HG03571 (cell line): Measurements from ENCODE around the gene ZSCAN18.

ENCODE experiments used
- ATAC-seq: cut with Tn5 transposase; IDR thresholded peaks from one replicate; pipeline ENCODE4 v1.9.1; 2021; ENCODE audit not compliant: unreplicated experiment

Gene ZSCAN18

DNA sequence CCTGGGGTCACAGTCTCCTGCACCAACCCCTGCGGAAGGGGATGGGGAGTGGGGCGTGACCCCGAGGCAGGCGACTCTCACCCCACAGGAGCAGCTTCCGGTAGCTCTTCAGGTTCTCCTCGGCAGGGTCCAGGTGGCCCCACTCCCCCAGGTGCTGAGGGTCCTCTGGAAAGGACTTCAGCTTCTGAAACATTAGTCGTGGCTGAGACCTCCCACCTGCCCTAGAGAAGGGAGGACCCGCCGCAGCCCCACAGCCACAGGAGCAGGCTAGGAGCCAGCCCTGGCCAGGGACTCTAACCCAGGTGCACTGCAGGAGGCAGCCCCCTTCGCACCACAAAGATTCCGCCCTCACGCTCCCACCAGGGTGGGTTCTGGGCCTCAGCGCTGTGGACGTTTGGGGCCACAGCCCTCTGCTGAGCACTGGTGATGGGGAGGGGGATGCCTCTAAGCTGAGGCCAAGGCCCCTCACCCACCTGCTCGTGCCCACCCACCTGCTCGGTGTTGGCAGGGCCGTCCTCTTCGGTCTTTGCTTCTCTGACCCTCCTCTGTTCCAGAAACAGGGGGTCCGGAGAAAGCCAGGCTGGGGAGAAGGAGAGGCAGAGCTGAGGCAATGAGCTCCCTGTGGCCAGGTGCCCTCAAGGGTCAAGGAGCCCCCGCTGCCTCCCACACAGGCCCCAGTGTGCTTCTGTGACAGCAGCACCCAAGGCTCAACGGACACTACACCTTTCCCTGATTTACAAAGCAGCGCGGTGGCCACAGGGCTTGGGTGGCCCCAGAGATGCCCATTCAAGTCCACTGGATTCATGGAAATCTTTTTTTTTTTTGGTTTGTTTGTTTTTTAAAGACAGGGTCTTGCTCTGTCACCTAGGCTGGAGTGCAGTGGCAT is 11.0 kb downstream of the ZSCAN18 start:
- no peak for ATAC-seq

DNA sequence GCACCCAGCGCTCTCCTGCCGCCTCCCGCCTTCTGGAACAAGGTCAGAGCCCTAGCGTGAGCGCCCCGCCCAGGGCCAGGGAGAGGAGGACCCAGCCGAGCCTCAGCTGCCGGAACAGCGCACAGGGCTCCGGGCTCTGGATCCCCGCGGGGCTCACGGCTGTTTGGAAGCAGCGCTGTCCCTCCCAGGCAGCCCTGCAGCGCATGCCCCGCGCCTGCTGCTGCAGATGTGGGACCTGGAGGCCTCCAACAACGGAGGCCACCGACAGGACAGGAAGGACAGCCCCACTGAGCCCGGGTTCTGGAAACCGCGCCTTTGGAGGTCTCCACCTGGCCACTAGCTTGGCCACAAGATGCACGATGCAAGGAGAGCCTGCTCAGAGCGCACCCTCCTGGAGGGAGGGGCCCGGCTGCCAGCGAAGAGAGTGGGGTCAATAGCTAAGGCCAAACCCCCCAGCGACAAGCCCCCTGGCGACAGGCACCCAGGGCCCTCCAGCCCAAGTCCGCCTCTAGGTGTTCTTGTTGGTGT is 12.6 kb downstream of the ZSCAN18 start:
- no peak for ATAC-seq

DNA sequence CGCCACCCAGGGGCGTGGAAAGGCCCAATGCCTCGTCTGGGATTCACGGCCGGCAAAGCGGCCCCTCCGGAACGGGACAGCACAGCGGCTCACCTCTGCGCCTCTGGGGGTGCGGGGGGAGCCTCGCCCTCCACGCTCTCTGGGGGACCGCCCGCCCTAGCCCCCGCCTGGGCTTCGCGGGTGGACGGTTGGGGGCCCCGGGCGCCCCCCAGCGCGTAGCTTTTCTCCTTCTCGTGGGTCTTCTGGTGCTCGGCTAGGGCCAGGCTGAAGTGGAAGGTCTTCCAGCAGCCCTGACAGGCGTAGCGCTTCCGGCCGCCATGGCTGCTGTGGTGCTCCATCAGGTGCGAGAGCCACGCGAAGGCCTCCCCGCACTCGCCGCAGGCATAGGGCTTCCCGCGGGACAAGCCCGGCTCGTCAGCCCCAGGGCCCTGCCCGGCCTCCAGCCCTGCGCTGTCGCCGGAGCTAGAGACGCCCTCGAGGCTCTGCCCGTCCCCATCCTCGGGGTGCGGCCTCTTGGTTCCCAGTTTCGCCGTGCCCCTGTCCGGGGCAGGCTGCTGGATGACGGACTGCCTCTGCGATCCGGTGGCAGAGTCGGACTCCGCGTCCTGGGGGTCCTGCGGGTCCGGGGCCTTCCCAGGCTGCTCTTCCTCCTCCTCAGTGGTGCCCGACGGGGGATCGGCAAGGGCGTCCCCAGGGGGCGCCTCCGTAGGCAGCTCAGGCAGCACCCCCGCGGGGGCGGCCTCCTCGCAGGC is 13.3 kb downstream of the ZSCAN18 start:
- no peak for ATAC-seq

DNA sequence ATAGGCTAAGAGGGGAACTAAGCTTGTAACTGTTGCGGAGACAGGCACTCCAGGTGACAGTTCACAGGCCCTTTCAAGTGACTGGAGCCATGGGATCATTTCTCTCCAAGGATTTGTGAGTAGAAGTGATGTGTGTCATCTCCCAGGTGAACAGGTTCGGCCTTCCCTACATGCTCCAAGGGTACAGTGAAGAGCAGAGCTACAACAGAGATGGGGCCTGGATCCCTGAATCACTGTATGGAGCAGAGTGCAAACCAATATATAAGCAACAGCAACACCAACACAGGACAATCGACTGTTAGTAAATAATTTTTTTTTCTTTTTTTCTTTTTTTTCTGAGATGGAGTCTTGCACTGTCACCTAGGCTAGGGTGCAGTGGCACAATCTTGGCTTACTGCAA is 15.0 kb downstream of the ZSCAN18 start:
- no peak for ATAC-seq

DNA sequence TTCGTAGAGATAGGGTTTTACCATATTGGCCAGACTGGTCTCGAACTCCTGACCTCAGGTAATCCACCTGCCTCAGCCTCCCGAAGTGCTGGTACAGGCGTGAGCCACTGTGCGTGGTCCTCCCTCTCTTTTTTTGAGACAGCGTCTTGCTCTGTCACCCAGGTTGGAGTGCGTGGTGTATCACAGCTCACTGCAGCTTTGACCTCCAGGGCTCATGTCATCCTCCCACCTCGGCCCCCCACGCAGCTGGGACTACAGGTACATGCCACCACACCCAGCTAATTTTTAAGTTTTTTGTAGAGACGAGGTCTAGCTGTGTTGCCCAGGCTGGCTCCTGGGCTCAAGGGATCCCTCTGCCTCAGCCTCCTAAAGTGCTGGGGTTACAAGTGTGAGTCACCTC is 18.2 kb downstream of the ZSCAN18 start:
- ATAC-seq = no peak

DNA sequence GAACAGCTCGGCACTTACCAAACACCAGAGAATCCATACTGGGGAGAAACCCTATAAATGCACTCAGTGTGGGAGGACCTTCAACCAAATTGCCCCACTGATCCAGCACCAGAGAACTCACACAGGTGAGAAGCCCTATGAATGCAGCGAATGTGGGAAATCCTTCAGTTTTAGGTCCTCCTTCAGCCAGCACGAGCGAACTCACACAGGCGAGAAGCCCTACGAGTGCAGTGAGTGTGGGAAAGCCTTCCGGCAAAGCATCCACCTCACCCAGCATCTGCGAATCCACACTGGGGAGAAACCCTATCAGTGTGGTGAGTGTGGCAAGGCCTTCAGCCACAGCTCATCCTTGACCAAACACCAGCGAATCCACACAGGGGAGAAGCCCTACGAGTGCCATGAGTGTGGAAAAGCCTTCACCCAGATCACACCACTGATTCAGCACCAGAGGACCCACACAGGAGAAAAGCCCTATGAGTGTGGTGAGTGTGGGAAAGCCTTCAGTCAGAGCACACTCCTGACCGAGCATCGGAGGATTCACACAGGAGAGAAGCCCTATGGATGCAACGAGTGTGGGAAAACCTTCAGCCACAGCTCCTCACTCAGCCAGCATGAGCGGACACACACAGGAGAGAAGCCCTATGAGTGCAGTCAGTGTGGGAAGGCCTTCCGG is 30.7 kb downstream of the ZSCAN18 start:
- ATAC-seq = no peak

DNA sequence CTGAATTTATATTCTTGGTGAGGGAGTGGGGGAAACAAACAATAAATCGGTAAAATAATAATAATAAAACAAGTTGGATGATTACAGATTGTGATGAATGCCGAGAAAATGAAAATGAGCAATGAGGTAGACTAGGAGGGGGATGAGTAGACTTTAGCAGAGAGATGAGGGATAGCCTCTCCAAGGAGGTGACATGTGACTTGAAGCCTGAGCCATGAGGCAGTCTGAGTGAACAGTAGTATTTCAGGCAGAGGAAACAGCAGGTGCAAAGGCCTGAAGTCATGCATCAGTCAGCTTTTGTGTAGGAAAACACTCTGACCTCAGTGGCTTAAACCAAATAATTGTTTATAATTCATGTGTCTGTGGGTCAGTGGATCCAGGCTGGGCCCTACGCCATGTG is 34.3 kb downstream of the ZSCAN18 start:
- no peak for ATAC-seq

DNA sequence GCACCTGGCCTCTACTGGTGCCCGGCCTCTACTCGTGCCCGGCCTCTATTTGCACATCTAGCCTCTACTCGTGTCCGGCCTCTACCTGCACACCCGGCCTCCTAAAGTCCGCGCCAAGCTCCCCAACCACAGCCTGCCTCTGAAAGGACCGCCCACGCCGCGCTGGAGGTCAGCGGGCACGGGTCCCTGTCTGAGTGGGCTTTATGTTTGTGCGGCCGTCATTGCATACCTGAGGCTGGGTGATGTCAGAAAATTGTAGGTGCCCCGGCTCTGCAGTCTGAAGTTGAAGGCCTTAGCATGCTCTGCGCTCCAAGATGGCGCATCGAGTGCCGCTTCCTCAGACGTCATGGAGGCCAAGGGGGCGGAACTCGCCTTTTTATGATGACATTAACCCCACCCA is 37.8 kb downstream of the ZSCAN18 start:
- no peak for ATAC-seq

DNA sequence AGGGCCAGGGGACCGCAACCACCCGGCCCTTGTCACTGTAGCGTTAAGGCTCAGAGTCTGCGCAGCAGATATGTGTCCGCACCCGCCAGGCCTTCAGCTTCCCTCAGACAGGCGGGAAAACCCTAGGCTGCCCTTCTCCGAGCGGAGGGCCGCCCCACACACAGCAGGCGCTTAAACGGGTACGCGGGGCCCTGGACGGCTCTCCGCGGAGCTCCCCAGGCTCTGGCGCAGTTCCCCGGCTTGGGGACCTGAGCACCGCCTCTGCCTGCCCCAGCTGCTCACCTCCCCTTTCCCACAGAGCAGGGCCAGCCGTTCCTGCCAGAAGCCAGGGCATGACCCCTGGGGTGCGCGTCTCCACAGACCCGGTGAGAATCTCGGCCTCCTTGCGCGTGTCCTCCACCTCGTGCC is 38.4 kb downstream of the ZSCAN18 start:
- no peak for ATAC-seq

DNA sequence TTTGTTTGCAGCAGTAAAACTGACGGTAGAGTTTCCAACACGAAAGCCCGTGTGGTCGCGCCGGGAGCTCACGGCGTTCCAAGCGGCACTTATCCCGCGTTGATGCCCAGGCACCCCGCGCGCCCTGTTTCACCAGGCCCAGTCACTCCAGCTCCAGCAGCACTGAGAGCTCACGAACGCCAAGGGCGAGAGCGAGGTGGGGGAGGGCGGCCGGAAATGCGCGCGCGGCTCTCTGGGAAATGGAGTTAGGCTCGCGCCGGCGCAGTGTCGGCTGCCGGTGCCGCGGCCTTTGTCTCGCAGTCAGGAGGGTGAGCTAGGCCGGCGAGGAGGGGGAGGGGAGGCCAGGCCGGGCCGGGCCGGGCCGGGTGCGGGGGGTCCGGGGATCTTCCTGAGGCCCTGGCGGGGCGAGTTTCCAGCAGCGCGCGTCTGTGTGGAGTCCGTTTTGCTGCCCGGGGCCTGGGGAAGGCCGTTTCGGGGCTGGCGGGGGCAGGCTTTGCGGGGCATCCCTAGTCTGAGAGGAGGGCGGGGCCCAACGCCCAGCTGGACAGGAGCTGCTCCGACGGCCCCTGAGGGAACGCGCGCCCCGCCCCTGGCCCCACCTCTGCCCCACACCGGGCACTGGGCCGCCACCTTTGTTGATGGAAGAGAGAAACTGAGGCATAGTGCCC is 38.9 kb downstream of the ZSCAN18 start, which contains the start of gene ZNF135:
Gene ZNF135, plus strand, starts transcription at position 280 of the 668 bp plus-strand sequence. CDS start 721 bp downstream, outside the sequence.
- ATAC-seq = no peak

DNA sequence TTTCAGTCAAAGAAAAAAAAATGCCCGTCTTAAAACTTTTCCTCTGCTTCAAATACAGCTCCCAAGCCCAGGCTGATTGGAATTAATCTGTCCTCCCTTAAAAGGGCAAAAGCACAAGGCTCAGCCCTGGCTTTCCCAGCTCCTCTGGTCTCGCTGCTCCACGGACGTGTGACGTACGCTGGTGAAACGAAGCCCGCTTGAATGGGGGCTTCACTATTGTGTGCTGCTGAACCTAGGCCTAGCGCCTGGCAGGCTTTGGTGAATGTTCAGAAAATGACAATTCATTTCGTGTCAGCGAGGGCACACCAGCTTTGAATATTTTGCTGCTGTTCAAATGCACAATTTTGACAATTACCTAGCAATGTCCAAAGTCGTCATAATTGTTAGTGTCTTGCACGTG is 39.6 kb downstream of the ZSCAN18 start:
- ATAC-seq = no peak

DNA sequence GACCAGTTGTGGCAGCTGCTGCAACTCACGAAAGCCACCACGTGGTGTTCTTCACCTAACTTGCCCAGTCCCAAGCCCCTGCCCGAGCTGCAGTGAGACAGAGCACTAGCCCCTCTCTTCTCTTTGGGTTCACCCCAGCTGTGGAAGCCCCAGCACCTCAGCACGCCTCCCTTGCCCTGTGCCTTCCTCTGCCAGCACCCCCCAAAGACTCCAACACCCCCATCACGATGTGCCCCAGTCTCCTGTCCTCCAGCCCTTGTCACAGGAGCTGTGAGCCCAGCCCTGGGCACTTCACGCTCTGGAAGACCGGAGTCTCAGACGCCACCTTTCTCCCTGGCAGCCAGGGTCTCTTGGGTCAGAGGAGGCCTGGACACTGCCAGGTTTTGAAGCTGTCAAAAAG is 41.2 kb downstream of the ZSCAN18 start:
- ATAC-seq = no peak

DNA sequence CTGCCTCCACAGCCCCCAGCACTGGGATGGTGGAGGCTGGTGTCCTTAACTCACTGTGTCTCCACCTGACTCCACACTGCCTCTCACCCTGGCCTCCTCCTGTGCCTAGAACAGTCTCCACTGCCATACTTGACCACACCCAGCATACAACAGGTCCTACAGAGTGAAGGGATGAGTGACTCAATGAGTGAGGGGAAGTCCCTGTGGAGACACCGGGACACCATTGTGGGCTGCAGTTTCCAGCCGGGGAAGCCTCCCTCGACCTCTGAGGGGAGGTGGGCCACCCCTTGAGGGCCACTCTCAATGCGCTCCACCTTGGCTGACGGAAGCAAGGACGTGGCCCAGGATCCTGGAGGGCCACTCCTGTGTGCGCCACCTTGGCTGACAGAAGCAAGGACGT is 41.8 kb downstream of the ZSCAN18 start:
- no peak for ATAC-seq

DNA sequence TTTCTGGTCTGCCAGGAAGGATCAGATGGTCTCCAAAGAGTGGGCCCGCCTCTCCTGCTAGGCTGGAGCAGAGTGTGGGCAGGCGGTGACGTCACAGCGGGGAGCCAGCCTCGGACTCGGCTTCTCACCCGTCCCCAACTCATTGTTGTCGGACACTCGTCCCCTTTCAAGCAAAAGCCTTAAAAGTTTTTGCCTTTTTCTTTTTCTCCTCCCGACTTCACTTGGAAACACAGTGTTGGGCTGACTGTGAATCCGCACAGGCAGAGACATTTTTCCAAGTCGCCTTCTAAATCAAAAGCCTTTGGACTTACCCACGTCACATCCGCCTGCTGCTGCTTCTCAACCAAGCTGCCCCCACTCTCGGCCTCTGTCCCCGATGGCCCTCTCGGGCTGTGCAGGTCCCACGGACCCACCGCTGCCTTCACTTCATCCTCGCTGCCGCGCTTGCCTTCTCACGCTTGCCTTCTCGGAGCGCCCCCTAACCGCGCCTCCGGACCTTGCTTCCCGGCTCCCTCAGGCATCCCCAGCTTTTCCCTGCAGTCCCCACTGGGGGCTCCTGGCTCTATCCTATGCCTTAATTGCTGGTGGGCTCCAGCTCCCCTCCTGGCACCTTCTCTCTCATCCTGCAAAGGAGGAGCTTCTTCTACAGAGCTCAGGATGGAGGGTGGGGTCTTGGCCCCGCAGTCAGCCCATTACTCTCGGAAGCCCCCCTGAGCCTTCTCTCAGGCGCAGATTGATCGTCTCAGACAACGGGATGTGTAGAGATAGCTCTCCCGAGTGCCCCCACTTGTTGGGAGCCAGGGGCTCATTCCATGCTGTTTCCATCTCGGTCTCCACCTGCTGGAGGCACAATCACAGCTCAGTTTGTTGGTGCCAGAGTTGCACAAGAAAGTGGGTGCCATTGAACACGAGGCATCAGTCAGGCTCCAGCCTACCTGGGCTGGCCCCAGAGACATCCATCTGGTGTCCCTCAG is 42.8 kb downstream of the ZSCAN18 start:
- no peak for ATAC-seq

DNA sequence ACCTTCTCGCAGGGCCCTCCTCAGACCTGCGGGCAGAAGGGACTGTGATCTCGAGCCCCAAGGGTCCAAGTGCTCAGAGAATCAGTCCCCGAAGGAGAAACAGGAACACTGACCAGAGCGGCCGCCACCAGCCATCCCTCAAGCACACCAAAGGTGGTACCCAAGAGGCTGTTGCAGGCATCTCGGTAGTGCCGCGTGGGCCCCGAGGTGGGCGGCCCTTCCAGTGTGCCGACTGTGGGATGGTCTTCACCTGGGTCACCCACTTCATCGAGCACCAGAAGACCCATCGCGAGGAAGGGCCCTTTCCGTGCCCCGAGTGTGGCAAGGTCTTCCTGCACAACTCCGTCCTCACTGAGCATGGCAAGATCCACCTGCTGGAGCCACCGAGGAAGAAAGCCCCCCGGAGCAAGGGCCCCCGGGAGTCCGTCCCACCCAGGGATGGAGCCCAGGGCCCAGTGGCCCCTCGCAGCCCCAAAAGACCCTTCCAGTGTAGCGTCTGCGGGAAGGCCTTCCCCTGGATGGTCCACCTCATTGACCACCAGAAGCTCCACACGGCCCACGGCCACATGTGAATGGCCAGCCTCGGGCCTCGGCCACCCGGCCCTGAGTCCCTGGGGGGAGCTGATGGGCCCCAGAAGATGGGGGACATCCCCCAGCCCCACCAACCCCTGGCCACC is 44.4 kb downstream of the ZSCAN18 start:
- no peak for ATAC-seq

DNA sequence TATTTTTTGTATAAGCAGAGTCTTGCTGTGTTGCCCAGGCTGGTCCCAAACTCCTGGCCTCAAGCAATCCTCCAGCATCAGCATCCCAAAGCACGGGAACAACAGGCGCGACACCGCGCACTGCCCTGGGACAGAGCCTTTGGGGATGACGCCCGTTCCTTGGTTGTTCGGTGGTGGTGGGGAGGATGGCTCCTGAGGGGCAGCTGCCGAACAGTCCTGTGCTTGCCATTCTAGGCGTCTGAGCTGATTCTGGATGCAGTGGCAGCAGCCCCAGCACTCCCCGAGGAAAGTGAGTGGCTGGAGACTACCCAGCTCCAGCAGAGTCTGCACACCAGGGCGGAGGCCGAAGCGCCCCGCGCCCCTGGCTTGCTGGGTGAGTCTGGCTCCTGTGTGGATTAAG is 45.8 kb downstream of the ZSCAN18 start:
- no peak for ATAC-seq

DNA sequence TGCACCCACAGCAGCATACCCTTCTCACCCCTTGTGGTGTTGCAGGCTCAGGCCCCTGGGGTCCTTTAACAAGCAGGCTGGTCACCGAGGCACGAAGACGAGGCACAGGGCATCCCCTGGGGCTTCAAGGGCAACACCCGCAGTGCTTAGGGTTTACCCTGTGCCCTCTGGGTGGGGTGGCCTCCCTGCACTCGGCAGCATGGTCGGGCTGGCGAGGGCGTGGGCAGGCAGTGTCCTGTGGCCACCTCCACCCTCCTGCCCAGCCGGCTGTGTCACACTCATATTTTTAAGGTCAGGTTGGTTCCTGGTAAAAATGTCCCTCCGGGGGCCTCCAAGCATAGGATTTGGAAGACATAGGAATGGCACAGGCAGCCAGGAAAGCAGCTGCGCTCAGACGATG is 50.4 kb downstream of the ZSCAN18 start:
- no peak for ATAC-seq

DNA sequence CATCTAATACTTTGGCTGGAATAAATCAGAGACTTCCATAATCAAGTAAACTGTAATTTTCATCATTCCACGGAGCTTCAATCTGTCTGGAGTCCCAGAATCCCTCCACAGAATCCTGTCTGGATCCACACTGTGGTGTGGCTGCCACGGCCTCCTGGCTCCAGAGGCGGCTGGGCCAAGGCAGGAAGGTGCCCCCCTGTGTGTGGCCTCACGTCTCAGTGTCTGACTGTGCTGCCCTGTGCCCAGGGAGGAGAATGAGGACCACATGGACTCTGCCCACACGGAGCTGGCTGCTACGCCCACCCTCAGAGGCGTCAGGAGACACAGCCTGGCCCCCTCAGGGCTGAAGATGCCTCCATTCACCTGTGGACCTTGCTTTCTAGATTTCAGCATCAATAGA is 51.2 kb downstream of the ZSCAN18 start:
- no peak for ATAC-seq

DNA sequence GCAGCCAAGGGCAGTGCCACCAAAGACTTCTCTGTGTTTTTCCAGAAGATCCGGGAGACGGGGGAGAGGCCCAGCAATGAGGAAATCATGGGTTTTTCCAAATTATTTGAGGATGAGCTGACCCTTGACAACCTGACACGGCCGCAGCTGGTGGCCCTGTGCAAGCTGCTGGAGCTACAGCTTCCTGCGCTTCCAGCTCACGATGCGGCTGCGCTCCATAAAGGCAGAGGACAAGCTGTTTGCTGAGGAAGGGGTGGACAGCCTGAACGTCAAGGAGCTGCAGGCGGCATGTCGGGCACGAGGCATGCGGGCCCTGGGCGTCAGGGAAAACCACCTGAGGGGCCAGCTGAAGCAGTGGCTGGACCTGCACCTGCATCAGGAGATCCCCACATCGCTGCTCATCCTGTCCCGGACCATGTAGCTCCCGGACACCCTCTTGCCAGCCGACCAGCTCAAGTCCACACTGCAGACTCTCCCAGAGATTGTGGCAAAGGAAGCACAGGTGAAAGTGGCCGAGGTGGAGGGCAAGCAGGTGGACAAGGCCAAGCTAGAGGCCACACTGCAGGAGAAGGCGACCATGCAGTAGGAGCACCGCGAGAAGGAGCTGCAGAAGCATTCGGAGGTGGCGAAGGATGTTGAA is 52.5 kb downstream of the ZSCAN18 start:
- no peak for ATAC-seq
